ENCODE results near the gene BOK. TPM values are rescaled to one million over a fixed set of nuclear protein-coding genes. Genes with fewer than 3 reads are reported as not detected.

The BOK gene
- total and polyA plus RNA-seq, 2 of the 13 experiments (the other 11 are each of a cell fraction or from before 2014, with no cell fraction given): 35.5 to 39.2 TPM

DNA sequence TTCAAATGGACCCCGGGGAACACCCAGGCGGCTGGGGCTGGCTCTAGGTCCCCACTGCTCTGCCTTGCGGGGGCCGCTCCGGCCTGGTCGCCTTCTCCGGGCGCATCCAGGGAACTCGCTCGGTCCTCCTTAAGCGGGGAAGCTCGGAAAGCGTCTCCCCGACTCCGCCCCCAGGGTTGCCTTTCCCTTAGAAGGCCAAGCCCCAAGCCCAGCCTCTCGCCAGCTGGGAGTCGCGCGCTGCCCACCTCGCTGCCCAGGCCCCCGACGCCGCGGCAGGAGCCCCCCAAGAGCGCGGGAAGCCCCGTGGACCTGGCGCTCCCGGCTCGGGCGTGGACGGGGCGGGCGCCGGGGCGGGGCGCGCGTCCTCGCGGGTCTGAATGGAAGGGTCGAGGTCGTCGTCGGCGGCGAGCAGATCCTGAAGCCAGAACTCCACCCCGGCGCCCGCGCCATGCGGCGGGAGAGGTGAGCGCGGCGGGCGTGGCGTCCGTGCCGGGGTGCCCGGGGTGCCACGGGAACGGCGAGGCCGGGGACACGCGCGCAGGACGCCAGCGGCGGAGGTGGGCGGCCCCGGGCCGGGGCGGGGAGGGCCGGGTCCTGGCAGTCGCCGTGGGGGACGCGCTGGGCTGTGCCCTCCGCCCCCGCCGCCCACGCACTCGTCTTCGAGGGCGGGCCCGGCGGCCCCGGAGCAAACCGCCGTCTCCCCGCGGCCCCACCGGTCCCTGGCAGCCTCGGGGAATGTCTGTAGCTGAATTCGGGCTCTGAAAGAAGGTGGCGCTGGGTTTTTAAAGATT, at the start of gene BOK (continued):
- TF ChIP-seq, protein P1, sequence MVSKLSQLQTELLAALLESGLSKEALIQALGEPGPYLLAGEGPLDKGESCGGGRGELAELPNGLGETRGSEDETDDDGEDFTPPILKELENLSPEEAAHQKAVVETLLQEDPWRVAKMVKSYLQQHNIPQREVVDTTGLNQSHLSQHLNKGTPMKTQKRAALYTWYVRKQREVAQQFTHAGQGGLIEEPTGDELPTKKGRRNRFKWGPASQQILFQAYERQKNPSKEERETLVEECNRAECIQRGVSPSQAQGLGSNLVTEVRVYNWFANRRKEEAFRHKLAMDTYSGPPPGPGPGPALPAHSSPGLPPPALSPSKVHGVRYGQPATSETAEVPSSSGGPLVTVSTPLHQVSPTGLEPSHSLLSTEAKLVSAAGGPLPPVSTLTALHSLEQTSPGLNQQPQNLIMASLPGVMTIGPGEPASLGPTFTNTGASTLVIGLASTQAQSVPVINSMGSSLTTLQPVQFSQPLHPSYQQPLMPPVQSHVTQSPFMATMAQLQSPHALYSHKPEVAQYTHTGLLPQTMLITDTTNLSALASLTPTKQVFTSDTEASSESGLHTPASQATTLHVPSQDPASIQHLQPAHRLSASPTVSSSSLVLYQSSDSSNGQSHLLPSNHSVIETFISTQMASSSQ (IDR thresholded peaks at IDR 0.05; ENCODE audit: low read depth): no peak
- TF ChIP-seq, protein P1 (CRISPR knock-in tag; IDR thresholded peaks at IDR 0.05; ENCODE audit: borderline replicate concordance): no peak
- TF ChIP-seq GATAD2A (CRISPR knock-in tag; IDR thresholded peaks at IDR 0.05) (peak; percentile 33; the same call in 1 of the 2 replicates), ARHGAP35 (CRISPR knock-in tag; IDR thresholded peaks at IDR 0.05; ENCODE audit: borderline replicate concordance) (0 out of 2 replicates have a peak, but pooled peaks have one; percentile 55), BRF2 (CRISPR knock-in tag; IDR thresholded peaks at IDR 0.05) (no peak), ZNF10 (CRISPR knock-in tag; IDR thresholded peaks at IDR 0.05; ENCODE audit: borderline replicate concordance, low read depth) (no peak), ETS1 (CRISPR knock-in tag; IDR thresholded peaks at IDR 0.05) (no peak), KAT8 (CRISPR knock-in tag; IDR thresholded peaks at IDR 0.05) (no peak), NFYC (CRISPR knock-in tag; IDR thresholded peaks at IDR 0.05) (no peak), ERF (CRISPR knock-in tag; IDR thresholded peaks at IDR 0.05) (0 out of 2 replicates have a peak, but pooled peaks have one; percentile 22), PRPF4 (IDR thresholded peaks at IDR 0.05; ENCODE audit: low read depth, low read length, poor library complexity, severe bottlenecking) (no peak), ELF1 (CRISPR knock-in tag; IDR thresholded peaks at IDR 0.05) (no peak), ZNF512B (CRISPR knock-in tag; IDR thresholded peaks at IDR 0.05; ENCODE audit: borderline replicate concordance) (no peak)
- TF ChIP-seq, protein P2, sequence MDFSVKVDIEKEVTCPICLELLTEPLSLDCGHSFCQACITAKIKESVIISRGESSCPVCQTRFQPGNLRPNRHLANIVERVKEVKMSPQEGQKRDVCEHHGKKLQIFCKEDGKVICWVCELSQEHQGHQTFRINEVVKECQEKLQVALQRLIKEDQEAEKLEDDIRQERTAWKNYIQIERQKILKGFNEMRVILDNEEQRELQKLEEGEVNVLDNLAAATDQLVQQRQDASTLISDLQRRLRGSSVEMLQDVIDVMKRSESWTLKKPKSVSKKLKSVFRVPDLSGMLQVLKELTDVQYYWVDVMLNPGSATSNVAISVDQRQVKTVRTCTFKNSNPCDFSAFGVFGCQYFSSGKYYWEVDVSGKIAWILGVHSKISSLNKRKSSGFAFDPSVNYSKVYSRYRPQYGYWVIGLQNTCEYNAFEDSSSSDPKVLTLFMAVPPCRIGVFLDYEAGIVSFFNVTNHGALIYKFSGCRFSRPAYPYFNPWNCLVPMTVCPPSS (IDR thresholded peaks at IDR 0.05): no peak
